SU-DHL-6 (cell line): Measurements from ENCODE around the gene VWA8.

Experiments used
- H2AFZ ChIP-seq: fragments of 200-600 bp; sonication (generic); 2 replicates; pipeline ENCODE4 v1.6.1; 2014; ENCODE audit warnings: low read depth, mild to moderate bottlenecking, moderate library complexity, mixed read lengths, antibody characterized with exemption, low read length; ENCODE audit not compliant: severe bottlenecking
- H3F3A ChIP-seq: fragments of 200-600 bp; shearing (Covaris generic); 2 replicates; pipeline ENCODE4 v1.6.0; 2016; ENCODE audit warnings: antibody characterized with exemption, mild to moderate bottlenecking; ENCODE audit not compliant: insufficient read depth
- H3K27ac ChIP-seq: fragments of 200-600 bp; sonication (generic); 2 replicates; pipeline ENCODE4 v1.5.1; 2016; ENCODE audit warnings: low read depth, mild to moderate bottlenecking, low read length, moderate library complexity, mixed read lengths
- H3K27me3 ChIP-seq: fragments of 200-600 bp; sonication (generic), shearing (Covaris generic); 2 replicates; pipeline ENCODE4 v1.6.0; 2014; ENCODE audit warnings: mild to moderate bottlenecking, low read length
- H3K36me3 ChIP-seq: fragments of 200-600 bp; sonication (generic); 2 replicates; pipeline ENCODE4 v1.6.1; 2014; ENCODE audit warnings: mild to moderate bottlenecking, low read length, mixed read lengths
- H3K4me2 ChIP-seq: fragments of 300-600, 200-600 bp; shearing (Covaris generic), sonication (generic); 2 replicates; pipeline ENCODE4 v1.6.0; 2014; ENCODE audit warnings: low read length, low read depth, mild to moderate bottlenecking; ENCODE audit not compliant: poor library complexity, severe bottlenecking
- H3K4me3 ChIP-seq: fragments of 200-600 bp; sonication (generic); 2 replicates; pipeline ENCODE4 v1.5.1; 2014; ENCODE audit warnings: antibody characterized with exemption, low read length, mild to moderate bottlenecking, mixed read lengths; ENCODE audit not compliant: insufficient read depth, poor library complexity, severe bottlenecking
- H3K79me2 ChIP-seq: fragments of 200-600 bp; sonication (generic); 2 replicates; pipeline ENCODE4 v1.6.1; 2014; ENCODE audit warnings: mild to moderate bottlenecking, low read length, moderate library complexity; ENCODE audit not compliant: insufficient read depth
- H3K9ac ChIP-seq: fragments of 200-600 bp; sonication (generic); 2 replicates; pipeline ENCODE4 v1.7.0; 2014; ENCODE audit warnings: mild to moderate bottlenecking, low read length
- H3K9me2 ChIP-seq: fragments of 200-600 bp; sonication (generic); replicated peaks from 2 replicates; pipeline ENCODE4 v1.6.1; 2014; ENCODE audit warnings: low read length; ENCODE audit not compliant: insufficient read depth
- H3K9me3 ChIP-seq: fragments of 200-600 bp; sonication (generic); 2 replicates; pipeline ENCODE4 v1.6.1; 2014; ENCODE audit warnings: low read length, mixed read lengths; ENCODE audit not compliant: insufficient read depth
- H4K20me1 ChIP-seq: fragments of 200-600 bp; sonication (generic); 2 replicates; pipeline ENCODE4 v1.6.1; 2014; ENCODE audit warnings: low read depth, mild to moderate bottlenecking, antibody characterized with exemption, low read length, moderate library complexity, mixed read lengths
- EZH2phosphoT487 ChIP-seq: fragments of 200-600 bp; sonication (generic), shearing (Covaris generic); conservative IDR thresholded peaks from 2 replicates; pipeline ENCODE4 v1.6.1; 2018; ENCODE audit warnings: mild to moderate bottlenecking, antibody characterized with exemption, low read length, moderate library complexity, mixed read lengths
- TF ChIP-seq, protein P1 (sequence below): fragments of 200-600 bp; sonication (generic); IDR thresholded peaks from one replicate; pipeline ENCODE4 v1.5.1; 2017; ENCODE audit warnings: antibody characterized with exemption, mild to moderate bottlenecking, low read length, moderate library complexity; ENCODE audit not compliant: insufficient read depth, poor library complexity, severe bottlenecking

Gene VWA8

DNA sequence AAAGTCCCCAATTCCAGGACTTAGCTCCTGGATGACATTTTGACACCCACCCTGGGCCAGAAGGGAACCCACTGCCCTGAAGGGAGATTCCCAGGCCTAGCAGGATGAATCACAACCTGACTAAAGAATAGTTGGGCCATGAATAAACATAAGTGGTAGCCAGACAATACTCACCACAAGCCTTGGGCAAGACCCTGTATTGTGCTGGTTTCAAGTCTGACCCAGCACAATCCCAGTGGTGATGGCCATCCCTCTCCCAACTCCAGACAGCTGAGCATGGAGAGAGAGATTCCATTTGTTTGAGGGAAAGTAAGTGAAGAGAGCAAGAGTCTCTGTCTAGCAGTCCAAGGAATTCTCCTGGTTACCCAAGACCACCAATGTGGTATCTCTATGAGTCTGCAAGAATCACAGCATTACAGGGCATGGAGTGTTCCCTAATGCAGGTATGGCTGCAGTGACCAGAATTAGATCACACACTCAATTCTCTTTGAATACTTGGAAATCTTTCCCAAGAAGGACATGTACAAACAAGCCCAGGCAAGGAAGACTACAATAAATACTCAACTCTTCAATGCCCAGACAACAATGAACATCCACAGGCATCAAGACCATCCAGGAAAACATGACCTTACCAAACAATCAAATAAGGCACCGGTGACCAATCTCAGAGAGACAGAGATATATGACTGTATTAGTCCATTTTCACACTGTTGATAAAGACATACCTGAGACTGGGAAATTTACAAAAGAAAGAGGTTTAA lies 158.0 kb downstream of the VWA8 start:
- no peaks in the 10 kb centered on the region for H3K9me3 ChIP-seq
- H3K4me3 ChIP-seq, result no peak overlapping the region
- no peak overlapping the region for H2AFZ ChIP-seq
- no peaks in the 10 kb centered on the region; the same call in 1 of the 2 replicates for H3K36me3 ChIP-seq
- no peaks in the 10 kb centered on the region for H4K20me1 ChIP-seq
- H3K27ac ChIP-seq, result no peak overlapping the region
- TF ChIP-seq, protein P1, sequence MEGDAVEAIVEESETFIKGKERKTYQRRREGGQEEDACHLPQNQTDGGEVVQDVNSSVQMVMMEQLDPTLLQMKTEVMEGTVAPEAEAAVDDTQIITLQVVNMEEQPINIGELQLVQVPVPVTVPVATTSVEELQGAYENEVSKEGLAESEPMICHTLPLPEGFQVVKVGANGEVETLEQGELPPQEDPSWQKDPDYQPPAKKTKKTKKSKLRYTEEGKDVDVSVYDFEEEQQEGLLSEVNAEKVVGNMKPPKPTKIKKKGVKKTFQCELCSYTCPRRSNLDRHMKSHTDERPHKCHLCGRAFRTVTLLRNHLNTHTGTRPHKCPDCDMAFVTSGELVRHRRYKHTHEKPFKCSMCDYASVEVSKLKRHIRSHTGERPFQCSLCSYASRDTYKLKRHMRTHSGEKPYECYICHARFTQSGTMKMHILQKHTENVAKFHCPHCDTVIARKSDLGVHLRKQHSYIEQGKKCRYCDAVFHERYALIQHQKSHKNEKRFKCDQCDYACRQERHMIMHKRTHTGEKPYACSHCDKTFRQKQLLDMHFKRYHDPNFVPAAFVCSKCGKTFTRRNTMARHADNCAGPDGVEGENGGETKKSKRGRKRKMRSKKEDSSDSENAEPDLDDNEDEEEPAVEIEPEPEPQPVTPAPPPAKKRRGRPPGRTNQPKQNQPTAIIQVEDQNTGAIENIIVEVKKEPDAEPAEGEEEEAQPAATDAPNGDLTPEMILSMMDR, result no peak
- TF ChIP-seq EZH2phosphoT487, result no peak
- H3F3A ChIP-seq, result no peaks in the 10 kb centered on the region
- no peaks in the 10 kb centered on the region for H3K9me2 ChIP-seq
- H3K79me2 ChIP-seq, result no peaks in the 10 kb centered on the region
- H3K9ac ChIP-seq, result no peak overlapping the region
- H3K4me2 ChIP-seq, result no peak overlapping the region
- H3K27me3 ChIP-seq, result no peaks in the 10 kb centered on the region

DNA sequence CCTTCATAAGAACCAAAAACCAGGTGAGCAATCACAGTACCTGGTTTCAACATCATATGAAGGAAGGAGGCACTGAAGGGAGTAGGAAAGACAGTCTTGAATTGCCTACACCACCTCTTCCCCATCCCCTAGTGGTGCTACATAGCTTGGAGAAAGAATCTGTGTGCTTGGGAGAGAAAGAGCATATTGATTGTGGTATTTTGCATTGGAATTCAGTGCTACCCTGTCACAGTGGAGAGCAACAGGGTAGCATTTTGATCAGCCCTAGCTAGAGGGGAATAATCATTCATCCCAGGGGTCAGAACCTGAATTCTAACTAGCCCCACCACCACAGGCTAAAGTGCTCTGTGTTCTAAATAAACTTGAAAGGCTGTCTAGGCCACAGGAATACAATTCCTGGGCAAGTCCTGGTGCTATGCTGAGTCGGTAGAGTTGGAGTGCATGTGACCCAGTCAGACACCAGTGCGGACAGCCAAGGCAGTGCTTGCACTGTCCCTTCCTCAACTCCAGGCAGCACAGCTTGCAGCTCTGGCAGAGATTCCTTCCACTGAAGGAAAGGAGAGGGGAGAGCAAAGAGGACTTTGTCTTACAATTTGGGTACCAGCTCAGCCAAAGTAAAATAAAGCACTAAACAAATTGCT lies 158.7 kb downstream of the VWA8 start:
- Histone ChIP-seq H2AFZ (no peak overlapping the region), H3K9me3 (no peaks in the 10 kb centered on the region), H3K9me2 (no peaks in the 10 kb centered on the region), H3K27me3 (no peaks in the 10 kb centered on the region), H4K20me1 (no peaks in the 10 kb centered on the region), H3K27ac (no peak overlapping the region), H3K36me3 (no peaks in the 10 kb centered on the region; the same call in 1 of the 2 replicates), H3K9ac (no peak overlapping the region), H3K4me3 (no peak overlapping the region), H3K4me2 (no peak overlapping the region), H3F3A (no peaks in the 10 kb centered on the region), H3K79me2 (no peaks in the 10 kb centered on the region)
- TF ChIP-seq EZH2phosphoT487, result no peak
- TF ChIP-seq, protein P1, result no peak

DNA sequence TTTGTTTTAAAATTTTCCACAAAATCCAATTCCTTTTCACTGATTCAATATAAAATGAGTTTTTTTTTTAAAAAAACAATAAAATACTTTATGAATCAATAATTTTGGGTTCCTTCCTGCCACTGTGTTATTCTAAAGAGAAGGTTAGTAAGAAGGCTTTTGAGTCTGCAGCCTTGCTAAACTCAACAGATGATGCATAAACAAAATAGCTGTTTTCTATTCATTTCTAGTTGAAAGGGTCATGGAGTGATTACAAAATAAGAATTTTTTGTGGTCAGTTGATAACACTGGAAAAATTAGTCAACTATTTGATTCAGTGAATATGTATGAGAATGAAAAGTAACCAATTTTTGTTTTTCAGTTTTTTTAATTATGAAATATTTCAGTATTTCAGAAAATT lies 169.9 kb downstream of the VWA8 start:
- Histone ChIP-seq H3K79me2 (no peaks in the 10 kb centered on the region), H3K9ac (no peak overlapping the region), H3K9me2 (no peaks in the 10 kb centered on the region), H3K27ac (no peak overlapping the region), H3K4me2 (no peak overlapping the region), H3F3A (no peaks in the 10 kb centered on the region; the same call in 1 of the 2 replicates), H3K27me3 (no peaks in the 10 kb centered on the region), H3K9me3 (no peaks in the 10 kb centered on the region), H3K4me3 (no peak overlapping the region), H4K20me1 (peaks cover 7% of the 10 kb centered on the region; the same call in 1 of the 2 replicates), H3K36me3 (no peaks in the 10 kb centered on the region; the same call in 1 of the 2 replicates), H2AFZ (no peak overlapping the region)
- TF ChIP-seq, protein P1, result no peak
